GM12875 (cell line): Measurements from ENCODE around the gene TAAR1.
A peak's percentile ranks its signal among the peaks of the same experiment; 100 is the strongest.
"Not testable (repeated sequence)": the region's sequence is repeated elsewhere in the genome, so short reads cannot be mapped to it uniquely, and the experiment has no call there.

Experiments used
- H3K4me3 ChIP-seq: one replicate; pipeline ENCODE4 v1.5.1; 2011; ENCODE audit warnings: low read depth, low read length, control low read depth
- CTCF ChIP-seq: IDR thresholded peaks from 2 replicates; pipeline ENCODE4 v1.5.1; 2011; ENCODE audit warnings: low read depth, mild to moderate bottlenecking, control low read depth, inconsistent platforms, low read length, moderate library complexity, borderline replicate concordance; ENCODE audit not compliant: insufficient read depth

Gene TAAR1

GRCh38 chr6:132614554-132614953 lies 44.4 kb downstream of the TAAR1 start:
- no peak overlapping the region for H3K4me3 ChIP-seq
- TF ChIP-seq CTCF, result no peak

- H3K4me3 ChIP-seq, result no peak overlapping the region
- no peak for TF ChIP-seq CTCF
Observed at GRCh38 chr6:132612449-132613108, 46.4 kb downstream of the TAAR1 start.

- H3K4me3 ChIP-seq, result no peak overlapping the region
- no peak for TF ChIP-seq CTCF
Observed at GRCh38 chr6:132611616-132612015, 47.4 kb downstream of the TAAR1 start.

GRCh38 chr6:132607544-132608233 lies 51.3 kb downstream of the TAAR1 start:
- H3K4me3 ChIP-seq, result no peak overlapping the region
- no peak for TF ChIP-seq CTCF

- no peak overlapping the region for H3K4me3 ChIP-seq
- TF ChIP-seq CTCF, result no peak
Observed at GRCh38 chr6:132604635-132605152, 54.3 kb downstream of the TAAR1 start.

- not testable (repeated sequence) for H3K4me3 ChIP-seq
Observed at GRCh38 chr6:132600900-132601299, 58.1 kb downstream of the TAAR1 start.

GRCh38 chr6:132598473-132598872 lies 60.5 kb downstream of the TAAR1 start:
- TF ChIP-seq CTCF, result peak; percentile 46; the same call in 1 of the 2 replicates
- H3K4me3 ChIP-seq, result no peak overlapping the region
